A549 (cell line): Measurements from ENCODE around the gene HSPG2. TPM values are rescaled to one million over a fixed set of nuclear protein-coding genes. Genes with fewer than 3 reads are reported as not detected.

Source experiments
- ATAC-seq, 2 experiments: fragments of 200-7000 bp in 1 of 2; fragments of >200 bp in 1 of 2; cut with Nextera tagmentation in 1 of 2; cut with Tn5 transposase in 1 of 2; 3 replicates each; pipeline versions ENCODE4 v1.8.0 to v1.9.1; 2018 to 2020; ENCODE audit warnings: mild to moderate bottlenecking in 1 of 2, moderate library complexity in 1 of 2
- CTCF ChIA-PET: fragments of 300-600 bp; sonication (Branson Sonifier 250); formaldehyde crosslinking; extraction: SDS; loops from one replicate; lab custom pipeline; 2021; ENCODE audit warnings: antibody characterized with exemption, inconsistent platforms; lab: Yijun Ruan, JAX
- POLR2A ChIA-PET: fragments of 350-600 bp; formaldehyde crosslinking; extraction: SDS; loops from one replicate; lab custom pipeline; 2021; ENCODE audit warnings: antibody characterized with exemption, inconsistent platforms; lab: Yijun Ruan, JAX
- DNase-seq, 2 experiments: peaks; one replicate each; pipeline versions ENCODE4 v3.0.0 to v3.0.0-alpha.2; 2011 to 2016; ENCODE audit warnings: low read depth in 1 of 2, low spot score in 1 of 2
- FAIRE-seq: peaks from 2 replicates; lab custom pipeline; 2011; peaks lifted over from hg19 to GRCh38; lab: Jason Lieb, UNC
- H3K27ac ChIP-seq, 2 experiments: fragments of >200 bp; sonication (Bioruptor Twin); formaldehyde crosslinking; 3 replicates each; pipeline ENCODE4 v1.5.1; 2016 to 2017
- H3K4me1 ChIP-seq: fragments of >200 bp; sonication (Bioruptor Twin); formaldehyde crosslinking; 3 replicates; pipeline ENCODE4 v1.6.1; 2016
- H3K4me2 ChIP-seq: fragments of >200 bp; sonication (Bioruptor Twin); formaldehyde crosslinking; 3 replicates; pipeline ENCODE4 v1.6.1; 2016
- H3K4me3 ChIP-seq: fragments of >200 bp; sonication (Bioruptor Twin); formaldehyde crosslinking; 3 replicates; pipeline ENCODE4 v1.5.1; 2016
- H3K9me3 ChIP-seq: fragments of >200 bp; sonication (Bioruptor Twin); formaldehyde crosslinking; 3 replicates; pipeline ENCODE4 v1.6.1; 2016
- CEBPB ChIP-seq, 2 experiments: fragments of >200 bp in 1 of 2; sonication (Bioruptor Twin) in 1 of 2; formaldehyde crosslinking in 1 of 2; IDR thresholded peaks; 2 replicates each; pipeline ENCODE4 v1.6.1; 2012 to 2016
- CHD2 ChIP-seq: fragments of 150-350 bp; IDR thresholded peaks from 2 replicates; pipeline ENCODE4 v1.6.1; 2014; ENCODE audit warnings: low read length; ENCODE audit not compliant: partially characterized antibody
- ESRRA ChIP-seq: fragments of 150-350 bp; IDR thresholded peaks from 2 replicates; pipeline ENCODE4 v1.6.1; 2014; ENCODE audit warnings: mild to moderate bottlenecking, low read length, borderline replicate concordance
- FOSL2 ChIP-seq, 2 experiments: fragments of 450-650 bp in 1 of 2; fragments of >200 bp in 1 of 2; sonication (Bioruptor Twin) in 1 of 2; formaldehyde crosslinking; IDR thresholded peaks; 2 replicates each; pipeline versions ENCODE4 v1.5.0 to v1.6.1; 2016 to 2020; ENCODE audit warnings: mild to moderate bottlenecking in 1 of 2, moderate library complexity in 1 of 2
- HDAC2 ChIP-seq: fragments of 200-600 bp; sonication (generic); IDR thresholded peaks from 2 replicates; pipeline ENCODE4 v1.6.1; 2016
- HES2 ChIP-seq: fragments of >200 bp; sonication (Bioruptor Twin); formaldehyde crosslinking; IDR thresholded peaks from 2 replicates; pipeline ENCODE4 v1.6.1; 2016
- HOXA7 ChIP-seq: fragments of 250-450 bp; sonication (Bioruptor Pico); IDR thresholded peaks from 2 replicates; pipeline ENCODE4 v1.5.0; 2020; ENCODE audit warnings: mild to moderate bottlenecking, moderate library complexity
- JUN ChIP-seq, 2 experiments: fragments of >200 bp; sonication (Bioruptor Twin); formaldehyde crosslinking; IDR thresholded peaks; 2 replicates in 1 of 2; 3 replicates in 1 of 2; pipeline ENCODE4 v1.6.1; 2016 to 2017
- KDM1A ChIP-seq: fragments of 200-600 bp; sonication (generic); IDR thresholded peaks from 2 replicates; pipeline ENCODE4 v1.6.1; 2016; ENCODE audit warnings: low read depth, mild to moderate bottlenecking
- NFE2L2 ChIP-seq: fragments of 150-350 bp; conservative IDR thresholded peaks from 2 replicates; pipeline ENCODE4 v1.6.1; 2014; ENCODE audit warnings: low read length
- NPAS2 ChIP-seq: fragments of 250-450 bp; sonication (Bioruptor Pico); IDR thresholded peaks from 2 replicates; pipeline ENCODE4 v1.8.0; 2022; ENCODE audit warnings: mild to moderate bottlenecking, moderate library complexity, borderline replicate concordance
- RAD21 ChIP-seq, 2 experiments: fragments of >200 bp in 1 of 2; sonication (Bioruptor Twin) in 1 of 2; formaldehyde crosslinking in 1 of 2; IDR thresholded peaks in 1 of 2; conservative IDR thresholded peaks in 1 of 2; 2 replicates in 1 of 2; 3 replicates in 1 of 2; pipeline ENCODE4 v1.6.1; 2012 to 2018; ENCODE audit warnings: inconsistent platforms in 1 of 2
- RARB ChIP-seq: fragments of 250-450 bp; sonication (Bioruptor Pico); IDR thresholded peaks from 2 replicates; pipeline ENCODE4 v1.8.0; 2021; ENCODE audit warnings: mild to moderate bottlenecking, moderate library complexity
- REST ChIP-seq: fragments of 200-600 bp; sonication (generic); IDR thresholded peaks from 2 replicates; pipeline ENCODE4 v1.6.1; 2016; ENCODE audit warnings: antibody characterized with exemption, mild to moderate bottlenecking, moderate library complexity
- TFCP2L1 ChIP-seq: fragments of 250-450 bp; sonication (Bioruptor Pico); IDR thresholded peaks from 2 replicates; pipeline ENCODE4 v1.5.0; 2021; ENCODE audit warnings: mild to moderate bottlenecking
- ZC3H11A ChIP-seq: fragments of 450-650 bp; IDR thresholded peaks from 2 replicates; pipeline ENCODE4 v1.6.1; 2014; ENCODE audit warnings: antibody characterized with exemption, mild to moderate bottlenecking
- ZNF302 ChIP-seq: fragments of 250-450 bp; sonication (Bioruptor Pico); IDR thresholded peaks from 2 replicates; pipeline ENCODE4 v1.9.0; 2021; ENCODE audit warnings: inconsistent platforms, mild to moderate bottlenecking, moderate library complexity
- WGBS: methylation state at CpG from one replicate; pipeline ENCODE4 v1.1.6; 2017; ENCODE audit errors: missing lambda C conversion rate; 5-methylcytosine and 5-hydroxymethylcytosine counted together
- polyA plus RNA-seq, 4 experiments: library from polyadenylated mRNA; depleted of rRNA in 3 of 4; stranded (reverse); fragments of >200 nt; fragmentation: RNase III in 1 of 4; extraction: RNeasy Plus Mini Kit Qiagen cat#74134 plus additional on column Dnase treatment in 1 of 4; gene quantifications; 2 replicates in 3 of 4; 3 replicates in 1 of 4; pipeline ENCODE4 v1.2.3, GENCODE V29; 2011 to 2017

The HSPG2 gene
- polyA plus RNA-seq, 2 of the 4 experiments (the other 2 are of a cell fraction): 7.0 to 42.7 TPM

GRCh38 chr1:21861602-21862429, 75.3 kb downstream of the HSPG2 start:
- DNase-seq: peak in 1 of 2 experiments; percentile 37
- H3K4me3 ChIP-seq: no peak overlapping the region
- ChIA-PET POLR2A (no interaction called here), CTCF (interaction anchor here (0.6 to 2.0 kb wide), 2 partner anchors 102 kb away, joined by 3 to 6 read pairs; no protein-coding TSS in a partner anchor)
- no peak for FAIRE-seq
- no peaks in the 10 kb centered on the region for H3K9me3 ChIP-seq
- peak overlapping the region in 1 of 2 experiments; percentile 58; a peak in 2 of 6 replicates for H3K27ac ChIP-seq
- ATAC-seq: peak; percentile 39 to 41; a peak in 4 of 6 replicates
- H3K4me1 ChIP-seq: peaks cover 11% of the 10 kb centered on the region
- WGBS: 70% methylated on average over 18 of the region's 19 CpGs
- TF ChIP-seq REST (no peak), JUN (IDR thresholded peaks at IDR 0.05) (peak in 1 of 2 experiments; percentile 42; a peak in 1 of 5 replicates), ESRRA (no peak), FOSL2 (IDR thresholded peaks at IDR 0.05) (no peak), FOSL2 (CRISPR knock-in tag; IDR thresholded peaks at IDR 0.05) (peak; percentile 58), RARB (0 out of 2 replicates have a peak, but pooled peaks have one; percentile 63)
- peak overlapping the region; percentile 19; the same call in 1 of the 3 replicates for H3K4me2 ChIP-seq

GRCh38 chr1:21860971-21861370, 76.1 kb downstream of the HSPG2 start:
- Histone ChIP-seq H3K4me3 (no peak overlapping the region), H3K9me3 (no peaks in the 10 kb centered on the region), H3K27ac (no peak overlapping the region)
- ATAC-seq: no peak
- no peak for DNase-seq
- 98% methylated on average over 3 of the region's 3 CpGs for WGBS
- TF ChIP-seq ZNF302 (no peak), NPAS2 (CRISPR knock-in tag) (no peak), TFCP2L1 (CRISPR knock-in tag) (no peak), JUN (IDR thresholded peaks at IDR 0.05) (no peak), HES2 (no peak), ZC3H11A (no peak), CHD2 (no peak), FOSL2 (IDR thresholded peaks at IDR 0.05) (no peak), FOSL2 (CRISPR knock-in tag; IDR thresholded peaks at IDR 0.05) (no peak)
- TF ChIP-seq, all 56 proteins: peak for 0
- ChIA-PET CTCF (no interaction called here), POLR2A (no interaction called here)
- no peak for FAIRE-seq
- Histone ChIP-seq H3K4me2 (no peak overlapping the region), H3K4me1 (peaks cover 14% of the 10 kb centered on the region)

GRCh38 chr1:21859669-21860179, 77.4 kb downstream of the HSPG2 start:
- DNase-seq (no peak), FAIRE-seq (no peak), ATAC-seq (no peak)
- ChIA-PET CTCF (interaction anchor here (1.8 kb wide), 1 partner anchor 104 kb away, joined by 5 read pairs; no protein-coding TSS in a partner anchor), POLR2A (no interaction called here)
- Histone ChIP-seq H3K4me1 (peaks cover 16% of the 10 kb centered on the region), H3K4me2 (no peak overlapping the region), H3K27ac (no peak overlapping the region), H3K9me3 (no peaks in the 10 kb centered on the region), H3K4me3 (no peak overlapping the region)
- WGBS: 92% methylated on average over 7 of the region's 10 CpGs
- TF ChIP-seq HDAC2 (no peak), HOXA7 (CRISPR knock-in tag) (no peak), TFCP2L1 (CRISPR knock-in tag) (no peak), KDM1A (no peak), RAD21 (conservative IDR thresholded peaks at IDR 0.05 in 1 of 2, IDR thresholded peaks at IDR 0.05 in 1 of 2) (no peak), CEBPB (IDR thresholded peaks at IDR 0.05) (no peak), CHD2 (no peak), NFE2L2 (no peak)
